ENCODE measurements around the gene INTS14.
"Not testable (repeated sequence)": the region's sequence is repeated elsewhere in the genome, so short reads cannot be mapped to it uniquely, and the experiment has no call there.

INTS14 gene

GRCh38 chr15:65559941-65560340 lies 51.0 kb downstream of the INTS14 start:
- no peak for DNase-seq (ENCODE audit: low read depth, low spot score)
- Histone ChIP-seq H3K9me3 (ENCODE audit: insufficient read depth, low read length) (peaks cover 20% of the 10 kb centered on the region; the same call in 1 of the 2 replicates), H3K4me1 (ENCODE audit: insufficient read depth, insufficient read length) (no peaks in the 10 kb centered on the region), H3K27me3 (ENCODE audit: insufficient read depth, insufficient read length) (no peaks in the 10 kb centered on the region), H3K9ac (ENCODE audit: insufficient read length, low read depth) (no peak overlapping the region), H3K4me3 (ENCODE audit: insufficient read length, low read depth) (no peak overlapping the region), H3K36me3 (ENCODE audit: insufficient read depth, insufficient read length, low read length) (peaks cover 96% of the 10 kb centered on the region)
- TF ChIP-seq YY1 (IDR thresholded peaks at IDR 0.05; ENCODE audit: insufficient read depth, insufficient read length) = no peak
- TF ChIP-seq SUZ12 (IDR thresholded peaks at IDR 0.05; ENCODE audit: extremely low read depth, insufficient read depth, insufficient read length) = no peak
- no peak for TF ChIP-seq ZNF274 (IDR thresholded peaks at IDR 0.05; ENCODE audit: low read depth, low read length)

GRCh38 chr15:65558997-65559760 lies 51.8 kb downstream of the INTS14 start:
- no peak for DNase-seq (ENCODE audit: low read depth, low spot score)
- Histone ChIP-seq H3K9ac (ENCODE audit: insufficient read length, low read depth) (no peak overlapping the region), H3K4me1 (ENCODE audit: insufficient read depth, insufficient read length) (no peaks in the 10 kb centered on the region), H3K36me3 (ENCODE audit: insufficient read depth, insufficient read length, low read length) (peaks cover 96% of the 10 kb centered on the region), H3K4me3 (ENCODE audit: insufficient read length, low read depth) (no peak overlapping the region), H3K9me3 (ENCODE audit: insufficient read depth, low read length) (peaks cover 15% of the 10 kb centered on the region; the same call in 1 of the 2 replicates), H3K27me3 (ENCODE audit: insufficient read depth, insufficient read length) (no peaks in the 10 kb centered on the region)
- no peak for TF ChIP-seq YY1 (IDR thresholded peaks at IDR 0.05; ENCODE audit: insufficient read depth, insufficient read length)
- TF ChIP-seq SUZ12 (IDR thresholded peaks at IDR 0.05; ENCODE audit: extremely low read depth, insufficient read depth, insufficient read length) = no peak
- TF ChIP-seq ZNF274 (IDR thresholded peaks at IDR 0.05; ENCODE audit: low read depth, low read length) = no peak

GRCh38 chr15:65558336-65558735 lies 52.6 kb downstream of the INTS14 start:
- no peak for DNase-seq (ENCODE audit: low read depth, low spot score)
- H3K36me3 ChIP-seq (ENCODE audit: insufficient read depth, insufficient read length, low read length) = peaks cover 95% of the 10 kb centered on the region

GRCh38 chr15:65556622-65557021 lies 54.3 kb downstream of the INTS14 start:
- H3K4me1 ChIP-seq (ENCODE audit: insufficient read depth, insufficient read length) = no peaks in the 10 kb centered on the region
- H3K36me3 ChIP-seq (ENCODE audit: insufficient read depth, insufficient read length, low read length) = peaks cover 88% of the 10 kb centered on the region
- H3K9ac ChIP-seq (ENCODE audit: insufficient read length, low read depth) = no peak overlapping the region
- H3K9me3 ChIP-seq (ENCODE audit: insufficient read depth, low read length) = no peaks in the 10 kb centered on the region
- no peaks in the 10 kb centered on the region for H3K27me3 ChIP-seq (ENCODE audit: insufficient read depth, insufficient read length)
- no peak overlapping the region for H3K4me3 ChIP-seq (ENCODE audit: insufficient read length, low read depth)
- no peak for DNase-seq (ENCODE audit: low read depth, low spot score)
- TF ChIP-seq ZNF274 (IDR thresholded peaks at IDR 0.05; ENCODE audit: low read depth, low read length) (no peak), YY1 (IDR thresholded peaks at IDR 0.05; ENCODE audit: insufficient read depth, insufficient read length) (no peak), SUZ12 (IDR thresholded peaks at IDR 0.05; ENCODE audit: extremely low read depth, insufficient read depth, insufficient read length) (no peak)

More at GRCh38 chr15:65558336-65558735, 52.6 kb downstream of the INTS14 start:
- Histone ChIP-seq H3K4me1 (ENCODE audit: insufficient read depth, insufficient read length) (no peaks in the 10 kb centered on the region), H3K9me3 (ENCODE audit: insufficient read depth, low read length) (peaks cover 11% of the 10 kb centered on the region; the same call in 1 of the 2 replicates), H3K4me3 (ENCODE audit: insufficient read length, low read depth) (no peak overlapping the region), H3K27me3 (ENCODE audit: insufficient read depth, insufficient read length) (no peaks in the 10 kb centered on the region), H3K9ac (ENCODE audit: insufficient read length, low read depth) (no peak overlapping the region)
- no peak for TF ChIP-seq SUZ12 (IDR thresholded peaks at IDR 0.05; ENCODE audit: extremely low read depth, insufficient read depth, insufficient read length)
- no peak for TF ChIP-seq YY1 (IDR thresholded peaks at IDR 0.05; ENCODE audit: insufficient read depth, insufficient read length)
- no peak for TF ChIP-seq ZNF274 (IDR thresholded peaks at IDR 0.05; ENCODE audit: low read depth, low read length)

GRCh38 chr15:65553691-65554090 lies 57.2 kb downstream of the INTS14 start:
- Histone ChIP-seq H3K9me3 (ENCODE audit: insufficient read depth, low read length) (no peaks in the 10 kb centered on the region), H3K4me1 (ENCODE audit: insufficient read depth, insufficient read length) (no peaks in the 10 kb centered on the region), H3K9ac (ENCODE audit: insufficient read length, low read depth) (no peak overlapping the region), H3K4me3 (ENCODE audit: insufficient read length, low read depth) (no peak overlapping the region), H3K36me3 (ENCODE audit: insufficient read depth, insufficient read length, low read length) (peaks cover 67% of the 10 kb centered on the region), H3K27me3 (ENCODE audit: insufficient read depth, insufficient read length) (no peaks in the 10 kb centered on the region)
- DNase-seq (ENCODE audit: low read depth, low spot score) = no peak
- TF ChIP-seq SUZ12 (IDR thresholded peaks at IDR 0.05; ENCODE audit: extremely low read depth, insufficient read depth, insufficient read length) (no peak), ZNF274 (IDR thresholded peaks at IDR 0.05; ENCODE audit: low read depth, low read length) (no peak), YY1 (IDR thresholded peaks at IDR 0.05; ENCODE audit: insufficient read depth, insufficient read length) (no peak)

GRCh38 chr15:65552851-65553250 lies 58.1 kb downstream of the INTS14 start:
- H3K4me1 ChIP-seq (ENCODE audit: insufficient read depth, insufficient read length); H3K27me3 ChIP-seq (ENCODE audit: insufficient read depth, insufficient read length); H3K9me3 ChIP-seq (ENCODE audit: insufficient read depth, low read length); H3K4me3 ChIP-seq (ENCODE audit: insufficient read length, low read depth); H3K9ac ChIP-seq (ENCODE audit: insufficient read length, low read depth); DNase-seq (ENCODE audit: low read depth, low spot score): not testable (repeated sequence)
- peaks cover 58% of the 10 kb centered on the region for H3K36me3 ChIP-seq (ENCODE audit: insufficient read depth, insufficient read length, low read length)

- H3K27me3 ChIP-seq (ENCODE audit: insufficient read depth, insufficient read length) = no peaks in the 10 kb centered on the region
- no peak for DNase-seq (ENCODE audit: low read depth, low spot score)
- no peaks in the 10 kb centered on the region for H3K9me3 ChIP-seq (ENCODE audit: insufficient read depth, low read length)
- peaks cover 43% of the 10 kb centered on the region for H3K36me3 ChIP-seq (ENCODE audit: insufficient read depth, insufficient read length, low read length)
- no peak overlapping the region for H3K4me3 ChIP-seq (ENCODE audit: insufficient read length, low read depth)
- H3K4me1 ChIP-seq (ENCODE audit: insufficient read depth, insufficient read length) = no peaks in the 10 kb centered on the region
- H3K9ac ChIP-seq (ENCODE audit: insufficient read length, low read depth) = no peak overlapping the region
- TF ChIP-seq ZNF274 (IDR thresholded peaks at IDR 0.05; ENCODE audit: low read depth, low read length) = no peak
- no peak for TF ChIP-seq SUZ12 (IDR thresholded peaks at IDR 0.05; ENCODE audit: extremely low read depth, insufficient read depth, insufficient read length)
- TF ChIP-seq YY1 (IDR thresholded peaks at IDR 0.05; ENCODE audit: insufficient read depth, insufficient read length) = no peak
Observed at GRCh38 chr15:65551183-65551582, 59.7 kb downstream of the INTS14 start.
